Measurements from ENCODE around the gene TMEM63A.

TMEM63A gene

DNA sequence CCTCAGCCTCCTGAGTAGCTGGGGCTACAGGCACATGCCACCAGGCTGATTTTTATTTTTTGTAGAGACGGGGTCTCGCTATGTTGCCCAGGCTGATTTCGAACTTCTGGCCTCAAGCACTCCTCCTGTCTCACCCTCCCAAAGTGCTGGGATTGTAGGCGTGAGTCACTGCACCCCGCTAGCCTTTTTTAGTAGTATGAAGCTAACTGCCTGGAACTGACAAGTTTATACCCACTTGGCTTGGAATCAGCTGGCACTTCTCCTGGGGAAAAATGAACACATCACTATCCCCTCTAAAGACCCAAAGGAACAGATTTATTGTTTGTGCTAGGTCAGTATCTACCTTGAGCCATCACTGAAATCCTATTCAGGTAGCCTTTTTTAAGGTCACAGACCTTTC is 19.0 kb downstream of the TMEM63A start:
- TF ChIP-seq, protein P1, sequence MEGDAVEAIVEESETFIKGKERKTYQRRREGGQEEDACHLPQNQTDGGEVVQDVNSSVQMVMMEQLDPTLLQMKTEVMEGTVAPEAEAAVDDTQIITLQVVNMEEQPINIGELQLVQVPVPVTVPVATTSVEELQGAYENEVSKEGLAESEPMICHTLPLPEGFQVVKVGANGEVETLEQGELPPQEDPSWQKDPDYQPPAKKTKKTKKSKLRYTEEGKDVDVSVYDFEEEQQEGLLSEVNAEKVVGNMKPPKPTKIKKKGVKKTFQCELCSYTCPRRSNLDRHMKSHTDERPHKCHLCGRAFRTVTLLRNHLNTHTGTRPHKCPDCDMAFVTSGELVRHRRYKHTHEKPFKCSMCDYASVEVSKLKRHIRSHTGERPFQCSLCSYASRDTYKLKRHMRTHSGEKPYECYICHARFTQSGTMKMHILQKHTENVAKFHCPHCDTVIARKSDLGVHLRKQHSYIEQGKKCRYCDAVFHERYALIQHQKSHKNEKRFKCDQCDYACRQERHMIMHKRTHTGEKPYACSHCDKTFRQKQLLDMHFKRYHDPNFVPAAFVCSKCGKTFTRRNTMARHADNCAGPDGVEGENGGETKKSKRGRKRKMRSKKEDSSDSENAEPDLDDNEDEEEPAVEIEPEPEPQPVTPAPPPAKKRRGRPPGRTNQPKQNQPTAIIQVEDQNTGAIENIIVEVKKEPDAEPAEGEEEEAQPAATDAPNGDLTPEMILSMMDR (IDR thresholded peaks at IDR 0.05; ENCODE audit: insufficient read depth, missing control alignments): no peak
- no peak for DNase-seq (ENCODE audit: insufficient read length, low spot score)
- FAIRE-seq: no peak

DNA sequence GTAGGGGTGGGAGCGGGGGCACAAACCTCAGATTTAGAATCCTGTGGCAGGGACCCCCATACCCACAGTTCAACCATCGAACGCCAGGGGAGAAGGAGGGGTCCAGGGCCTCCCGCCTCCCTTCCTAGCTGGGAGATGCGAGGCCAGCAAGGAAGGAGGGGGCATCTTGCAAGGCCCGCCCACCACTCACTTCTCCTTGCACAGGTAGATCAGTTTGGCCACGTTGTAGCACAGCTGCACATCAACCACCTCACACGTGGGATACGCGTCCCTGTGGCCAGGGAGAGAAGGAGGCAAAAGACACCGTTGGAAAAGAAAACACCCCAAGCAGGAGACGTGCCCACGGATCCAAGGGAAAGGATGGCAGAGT is 19.6 kb downstream of the TMEM63A start:
- DNase-seq (ENCODE audit: insufficient read length, low spot score) (no peak), FAIRE-seq (no peak)
- TF ChIP-seq, protein P1 (IDR thresholded peaks at IDR 0.05; ENCODE audit: insufficient read depth, missing control alignments): no peak

DNA sequence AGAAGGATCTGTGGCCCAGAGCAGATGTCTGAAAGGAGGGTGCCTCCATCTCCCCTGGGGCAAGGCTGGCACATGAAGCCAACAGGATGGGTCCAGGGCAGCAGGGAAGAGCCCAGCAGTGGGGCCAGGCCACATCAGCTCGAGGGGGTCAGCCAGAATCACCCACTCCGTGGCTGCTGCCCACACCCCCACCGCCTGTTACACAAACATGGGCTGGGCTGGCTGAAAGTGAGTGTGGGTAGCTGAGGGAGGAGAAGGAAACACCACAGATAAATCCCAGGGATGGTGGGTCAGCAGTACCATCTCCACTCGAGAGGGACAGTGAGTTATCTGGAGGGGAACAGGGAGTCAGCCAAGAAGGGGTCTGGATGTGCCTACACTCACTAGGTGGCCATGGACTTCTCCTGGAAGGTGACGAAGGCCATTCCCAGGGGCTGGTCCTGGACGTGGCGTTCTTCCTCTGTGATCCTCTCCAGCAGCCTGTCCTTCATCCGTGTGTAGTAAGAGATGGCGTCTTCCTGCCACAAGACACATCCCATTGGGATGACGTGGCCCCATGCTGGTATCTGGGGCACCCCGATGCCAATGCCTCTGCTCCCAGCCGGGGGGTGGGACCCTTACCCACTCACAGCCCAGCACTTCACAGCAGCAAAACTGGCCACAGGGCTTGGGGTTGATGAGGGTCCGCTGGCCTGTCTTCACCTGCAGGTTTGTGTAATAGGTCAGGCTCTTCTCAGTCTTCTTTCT is 20.2 kb downstream of the TMEM63A start:
- FAIRE-seq (no peak), DNase-seq (ENCODE audit: insufficient read length, low spot score) (no peak)
- TF ChIP-seq, protein P1 (IDR thresholded peaks at IDR 0.05; ENCODE audit: insufficient read depth, missing control alignments): no peak

DNA sequence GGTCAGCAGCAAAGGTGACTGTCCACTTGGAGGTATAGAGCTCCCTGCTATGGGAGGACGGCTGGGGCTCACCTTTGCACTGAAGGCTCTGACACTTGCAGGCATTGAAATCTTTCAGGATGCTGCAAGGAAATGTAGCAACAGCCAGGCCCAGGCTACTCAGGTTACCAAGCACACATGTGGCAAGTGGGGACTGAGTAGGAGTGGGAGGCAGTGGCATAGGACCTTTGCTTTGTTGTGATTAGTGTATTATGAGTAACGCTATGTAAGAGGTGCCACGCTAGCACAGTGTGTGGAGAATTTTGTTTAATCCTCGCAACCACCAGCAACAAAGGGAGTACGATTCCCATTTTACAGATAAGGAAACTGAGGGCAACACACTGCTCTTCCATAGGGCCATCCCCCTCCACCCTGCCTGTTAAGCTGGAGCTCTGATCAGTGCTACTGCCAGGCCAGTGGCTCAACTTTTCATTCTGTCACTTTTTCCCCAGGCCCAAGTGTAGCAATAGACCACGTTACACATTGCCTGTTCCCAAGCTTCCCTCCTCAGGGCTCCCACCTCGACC is 21.2 kb downstream of the TMEM63A start:
- TF ChIP-seq, protein P1 (IDR thresholded peaks at IDR 0.05; ENCODE audit: insufficient read depth, missing control alignments): no peak
- DNase-seq (ENCODE audit: insufficient read length, low spot score) (no peak), FAIRE-seq (no peak)

DNA sequence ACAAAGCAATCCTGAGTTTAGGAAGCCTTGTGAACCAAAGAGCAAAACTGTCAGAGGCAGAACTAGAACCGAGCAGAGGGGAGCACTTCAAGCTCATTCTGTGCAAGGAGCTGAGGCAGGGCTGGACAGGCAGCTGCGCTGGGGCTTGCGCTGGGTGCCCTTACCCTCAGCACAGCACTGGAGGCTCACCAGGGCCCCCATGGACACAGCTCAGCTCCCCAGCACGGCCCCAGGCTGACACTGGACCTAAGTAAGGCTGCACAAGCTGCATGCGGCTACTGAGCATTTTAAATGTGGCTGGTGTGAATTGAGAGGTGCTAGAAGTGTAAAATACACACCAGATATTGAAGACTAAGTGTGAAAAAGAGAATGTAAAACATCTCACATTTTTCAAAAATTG is 22.1 kb downstream of the TMEM63A start:
- TF ChIP-seq, protein P1 (IDR thresholded peaks at IDR 0.05; ENCODE audit: insufficient read depth, missing control alignments): no peak
- DNase-seq (ENCODE audit: insufficient read length, low spot score): no peak
- FAIRE-seq: no peak

DNA sequence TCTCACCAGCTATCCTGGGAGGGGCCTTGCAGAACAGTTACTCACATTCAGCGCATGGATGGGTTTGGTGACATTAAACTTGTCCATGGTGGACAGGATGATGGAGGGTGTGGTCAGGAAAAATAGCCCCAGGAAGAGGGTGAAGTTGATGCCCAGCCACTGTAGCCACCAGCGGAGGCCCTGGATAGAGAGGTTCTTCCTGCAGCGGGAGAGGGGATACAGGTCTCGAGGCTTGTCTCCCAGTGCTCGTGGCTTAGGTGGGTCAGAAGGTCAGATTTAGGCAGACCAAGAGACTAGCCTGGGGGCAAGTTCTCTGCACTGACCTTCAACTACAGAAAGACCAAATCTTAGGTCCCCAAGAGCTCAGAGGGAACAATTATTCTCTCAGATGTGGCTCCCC is 23.0 kb downstream of the TMEM63A start:
- no peak for FAIRE-seq
- TF ChIP-seq, protein P1 (IDR thresholded peaks at IDR 0.05; ENCODE audit: insufficient read depth, missing control alignments): no peak
- no peak for DNase-seq (ENCODE audit: insufficient read length, low spot score)

DNA sequence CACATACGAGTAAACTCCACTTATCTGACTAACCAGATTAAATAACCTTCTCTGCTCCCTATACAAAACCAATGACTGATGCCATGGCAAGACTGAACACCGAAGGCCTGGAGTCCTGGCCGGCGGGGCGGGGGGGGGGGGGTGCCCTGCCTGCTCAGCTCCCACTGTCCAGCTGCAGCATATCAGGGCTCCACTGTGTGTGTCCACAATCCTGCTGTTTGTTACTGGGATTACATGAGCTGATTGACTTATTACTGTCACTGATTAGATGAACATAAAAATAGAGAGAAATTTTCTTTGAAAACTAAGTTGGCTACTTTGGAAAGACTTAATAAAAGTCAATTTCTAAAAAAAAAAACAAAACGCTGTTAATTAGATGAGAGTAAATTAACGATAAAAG is 24.9 kb downstream of the TMEM63A start:
- TF ChIP-seq, protein P1 (IDR thresholded peaks at IDR 0.05; ENCODE audit: insufficient read depth, missing control alignments): no peak
- no peak for FAIRE-seq

More for the DNA sequence above, 24.9 kb downstream of the TMEM63A start:
- no peak for DNase-seq (ENCODE audit: insufficient read length, low spot score)

All from D721Med (cell line).